ENCODE results near the gene DDX1.

DNA sequence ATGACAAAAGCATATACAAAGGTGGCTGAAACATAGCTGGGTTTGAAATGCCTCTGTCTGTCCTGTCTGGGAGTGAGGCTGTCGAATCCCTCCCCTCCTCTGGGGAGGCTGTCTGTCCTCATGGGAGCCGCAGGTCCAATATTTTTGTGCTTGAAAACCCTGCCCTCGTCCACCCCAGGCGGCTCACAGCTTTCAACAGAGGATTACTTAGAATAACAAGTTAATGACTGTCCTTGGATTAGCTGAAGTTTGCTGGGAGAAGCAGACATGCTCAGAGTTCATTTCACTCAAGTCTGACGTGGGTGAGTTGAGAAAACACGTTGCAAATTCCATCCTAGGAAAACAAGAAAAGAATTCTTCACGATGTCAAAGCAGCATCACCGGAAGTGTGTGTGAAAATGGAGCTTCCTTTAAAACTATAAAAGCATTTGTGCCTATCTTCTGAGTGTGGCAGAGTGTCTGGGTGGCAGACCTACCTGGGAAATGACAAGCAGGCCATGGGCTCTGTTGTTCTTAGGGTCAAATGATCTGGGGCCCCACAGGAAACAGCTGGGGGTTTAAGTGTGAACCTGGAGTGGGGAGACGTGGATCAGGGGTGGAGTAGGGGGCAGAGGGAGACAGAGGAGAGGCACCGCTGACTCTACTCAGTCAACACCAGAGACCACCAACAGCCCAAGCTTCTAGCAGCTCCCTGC, 77.1 kb downstream of the DDX1 start:
- TF ChIP-seq, protein P1, sequence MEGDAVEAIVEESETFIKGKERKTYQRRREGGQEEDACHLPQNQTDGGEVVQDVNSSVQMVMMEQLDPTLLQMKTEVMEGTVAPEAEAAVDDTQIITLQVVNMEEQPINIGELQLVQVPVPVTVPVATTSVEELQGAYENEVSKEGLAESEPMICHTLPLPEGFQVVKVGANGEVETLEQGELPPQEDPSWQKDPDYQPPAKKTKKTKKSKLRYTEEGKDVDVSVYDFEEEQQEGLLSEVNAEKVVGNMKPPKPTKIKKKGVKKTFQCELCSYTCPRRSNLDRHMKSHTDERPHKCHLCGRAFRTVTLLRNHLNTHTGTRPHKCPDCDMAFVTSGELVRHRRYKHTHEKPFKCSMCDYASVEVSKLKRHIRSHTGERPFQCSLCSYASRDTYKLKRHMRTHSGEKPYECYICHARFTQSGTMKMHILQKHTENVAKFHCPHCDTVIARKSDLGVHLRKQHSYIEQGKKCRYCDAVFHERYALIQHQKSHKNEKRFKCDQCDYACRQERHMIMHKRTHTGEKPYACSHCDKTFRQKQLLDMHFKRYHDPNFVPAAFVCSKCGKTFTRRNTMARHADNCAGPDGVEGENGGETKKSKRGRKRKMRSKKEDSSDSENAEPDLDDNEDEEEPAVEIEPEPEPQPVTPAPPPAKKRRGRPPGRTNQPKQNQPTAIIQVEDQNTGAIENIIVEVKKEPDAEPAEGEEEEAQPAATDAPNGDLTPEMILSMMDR (optimal IDR thresholded peaks at IDR 0.05 in 1 of 3, IDR thresholded peaks at IDR 0.05 in 1 of 3, conservative IDR thresholded peaks at IDR 0.05 in 1 of 3; ENCODE audit: extremely low read depth in 1 of 3, insufficient read depth in 2 of 3, low read length in 3 of 3), result no peak
- TF ChIP-seq EZH2 (IDR thresholded peaks at IDR 0.05; ENCODE audit: low read length), result no peak

Data from keratinocyte (primary cell).